NCI-H2227 treated with DMSO at 0.1 percent for 48 hours (cell line): ENCODE data around the gene SORL1-AS1.
A peak's percentile ranks its signal among the peaks of the same experiment; 100 is the strongest.
"Not testable (repeated sequence)": the region's sequence is repeated elsewhere in the genome, so short reads cannot be mapped to it uniquely, and the experiment has no call there.

ENCODE experiments used
- DNase-seq: peaks from one replicate; lab custom pipeline; 2025; lab: John Stamatoyannopoulos, UW

Gene SORL1-AS1

GRCh38 chr11:121427400-121427744, 25.4 kb downstream of the SORL1-AS1 start:
- no peak for DNase-seq

- DNase-seq = peak; percentile 8
These were observed 26.0 kb downstream of the SORL1-AS1 start for GRCh38 chr11:121426476-121427399.

- no peak for DNase-seq
These were observed 26.9 kb downstream of the SORL1-AS1 start for GRCh38 chr11:121425828-121426227.

GRCh38 chr11:121422675-121423074, 30.1 kb downstream of the SORL1-AS1 start:
- DNase-seq = no peak

GRCh38 chr11:121421149-121421901, 31.4 kb downstream of the SORL1-AS1 start:
- DNase-seq = no peak

- no peak for DNase-seq
These were observed 32.4 kb downstream of the SORL1-AS1 start for GRCh38 chr11:121420398-121420797.

- DNase-seq = no peak
These were observed 32.9 kb downstream of the SORL1-AS1 start for GRCh38 chr11:121419836-121420235.

GRCh38 chr11:121418625-121419114, 34.1 kb downstream of the SORL1-AS1 start:
- DNase-seq = no peak

GRCh38 chr11:121417607-121418006, 35.2 kb downstream of the SORL1-AS1 start:
- DNase-seq = no peak

GRCh38 chr11:121417055-121417551, 35.7 kb downstream of the SORL1-AS1 start:
- no peak for DNase-seq

GRCh38 chr11:121415856-121416255, 36.9 kb downstream of the SORL1-AS1 start:
- DNase-seq = no peak

- DNase-seq = no peak
These were observed 38.4 kb downstream of the SORL1-AS1 start for GRCh38 chr11:121414141-121414913.

GRCh38 chr11:121412711-121413415, 39.9 kb downstream of the SORL1-AS1 start:
- DNase-seq = no peak

- DNase-seq = no peak
These were observed 40.7 kb downstream of the SORL1-AS1 start for GRCh38 chr11:121412000-121412587.

- not testable (repeated sequence) for DNase-seq
These were observed 41.4 kb downstream of the SORL1-AS1 start for GRCh38 chr11:121411330-121411729.

GRCh38 chr11:121410041-121410440, 42.7 kb downstream of the SORL1-AS1 start:
- not testable (repeated sequence) for DNase-seq

GRCh38 chr11:121408830-121409229, 43.9 kb downstream of the SORL1-AS1 start:
- DNase-seq = no peak

- DNase-seq = no peak
These were observed 46.5 kb downstream of the SORL1-AS1 start for GRCh38 chr11:121406291-121406690.

- DNase-seq = no peak
These were observed 47.1 kb downstream of the SORL1-AS1 start for GRCh38 chr11:121405646-121406045.

- DNase-seq = no peak
These were observed 58.0 kb downstream of the SORL1-AS1 start for GRCh38 chr11:121394785-121395184.

- no peak for DNase-seq
These were observed 58.9 kb downstream of the SORL1-AS1 start for GRCh38 chr11:121393855-121394254.
